ENCODE results near the gene FGF21.

FGF21 gene

DNA sequence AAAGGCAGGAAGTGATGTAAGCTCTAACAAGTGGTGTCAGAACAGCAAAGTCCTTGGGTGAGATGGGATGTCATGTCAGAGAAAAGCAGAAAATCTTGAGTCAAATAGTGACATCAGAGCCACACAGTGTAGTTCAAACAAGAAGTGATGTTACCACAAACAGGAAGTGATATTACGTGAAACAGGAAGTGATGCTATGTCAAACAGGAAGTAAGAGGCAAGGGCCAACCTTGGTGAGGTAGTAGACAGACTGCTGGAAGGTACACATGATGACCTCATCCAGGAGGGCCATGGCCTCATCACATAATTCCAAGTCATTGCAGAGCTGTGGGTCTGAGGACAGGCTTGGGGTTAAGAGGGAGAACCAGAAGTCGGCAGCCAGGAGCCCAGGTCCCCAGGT, 28.8 kb upstream of the FGF21 start:
- TF ChIP-seq, protein P1, sequence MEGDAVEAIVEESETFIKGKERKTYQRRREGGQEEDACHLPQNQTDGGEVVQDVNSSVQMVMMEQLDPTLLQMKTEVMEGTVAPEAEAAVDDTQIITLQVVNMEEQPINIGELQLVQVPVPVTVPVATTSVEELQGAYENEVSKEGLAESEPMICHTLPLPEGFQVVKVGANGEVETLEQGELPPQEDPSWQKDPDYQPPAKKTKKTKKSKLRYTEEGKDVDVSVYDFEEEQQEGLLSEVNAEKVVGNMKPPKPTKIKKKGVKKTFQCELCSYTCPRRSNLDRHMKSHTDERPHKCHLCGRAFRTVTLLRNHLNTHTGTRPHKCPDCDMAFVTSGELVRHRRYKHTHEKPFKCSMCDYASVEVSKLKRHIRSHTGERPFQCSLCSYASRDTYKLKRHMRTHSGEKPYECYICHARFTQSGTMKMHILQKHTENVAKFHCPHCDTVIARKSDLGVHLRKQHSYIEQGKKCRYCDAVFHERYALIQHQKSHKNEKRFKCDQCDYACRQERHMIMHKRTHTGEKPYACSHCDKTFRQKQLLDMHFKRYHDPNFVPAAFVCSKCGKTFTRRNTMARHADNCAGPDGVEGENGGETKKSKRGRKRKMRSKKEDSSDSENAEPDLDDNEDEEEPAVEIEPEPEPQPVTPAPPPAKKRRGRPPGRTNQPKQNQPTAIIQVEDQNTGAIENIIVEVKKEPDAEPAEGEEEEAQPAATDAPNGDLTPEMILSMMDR (IDR thresholded peaks at IDR 0.05), result no peak
- Histone ChIP-seq H3K27ac (no peak overlapping the region), H3K36me3 (peaks cover 0 to 5% (median 0%) of the 10 kb centered on the region in 3 donors), H3K9me3 (no peaks in the 10 kb centered on the region), H3K4me1 (peaks cover 0 to 9% (median 4%) of the 10 kb centered on the region in 4 donors), H3K4me3 (no peak overlapping the region), H3K27me3 (peaks cover 0 to 7% of the 10 kb centered on the region in 2 donors)
- intact Hi-C loops (cut with DNase I; ENCODE audit: low total_unique reads), result no loop called here
- DNase-seq, result no peak

- TF ChIP-seq, protein P1 (IDR thresholded peaks at IDR 0.05), result no peak
- H3K27ac ChIP-seq, result no peak overlapping the region
Measured at GRCh38 chr19:48728911-48729664, 26.2 kb upstream of the FGF21 start.

DNA sequence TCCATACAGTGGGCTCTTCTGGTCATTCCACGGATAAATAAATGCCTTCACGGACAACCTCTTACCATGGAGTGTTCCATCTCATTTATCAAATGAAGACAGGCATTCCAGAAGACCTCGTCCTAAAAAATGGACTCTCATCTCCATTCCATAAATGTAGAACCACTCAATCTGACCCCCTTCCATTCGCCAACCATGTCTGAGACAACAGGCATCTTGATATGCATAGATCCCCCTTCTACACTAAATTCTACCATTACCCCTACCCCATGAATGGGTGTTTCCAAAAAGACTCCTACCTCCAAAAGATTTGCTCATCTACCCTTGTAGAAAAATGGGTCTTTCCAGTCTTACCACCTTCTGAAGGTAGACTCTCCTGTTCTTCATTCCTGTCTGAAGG, 23.9 kb upstream of the FGF21 start:
- TF ChIP-seq, protein P1 (IDR thresholded peaks at IDR 0.05), result no peak
- no peak overlapping the region for H3K27ac ChIP-seq
- H3K9me3 ChIP-seq, result no peaks in the 10 kb centered on the region
- peaks cover 0 to 22% of the 10 kb centered on the region in 2 donors for H3K27me3 ChIP-seq
- H3K36me3 ChIP-seq, result peaks cover 0 to 4% (median 0%) of the 10 kb centered on the region in 3 donors
- H3K4me1 ChIP-seq, result no peaks in the 10 kb centered on the region
- intact Hi-C loops (cut with DNase I; ENCODE audit: low total_unique reads), result no loop called here
- DNase-seq, result no peak
- H3K4me3 ChIP-seq, result no peak overlapping the region

More at GRCh38 chr19:48728911-48729664, 26.2 kb upstream of the FGF21 start:
- Histone ChIP-seq H3K4me3 (peak overlapping the region in 1 of 2 donors; percentile 16), H3K9me3 (no peaks in the 10 kb centered on the region), H3K27me3 (peaks cover 0 to 10% of the 10 kb centered on the region in 2 donors), H3K4me1 (peaks cover 0 to 9% (median 4%) of the 10 kb centered on the region in 4 donors), H3K36me3 (peaks cover 0 to 5% (median 0%) of the 10 kb centered on the region in 3 donors)
- no peak for DNase-seq
- intact Hi-C loops (cut with DNase I; ENCODE audit: low total_unique reads), result no loop called here

DNA sequence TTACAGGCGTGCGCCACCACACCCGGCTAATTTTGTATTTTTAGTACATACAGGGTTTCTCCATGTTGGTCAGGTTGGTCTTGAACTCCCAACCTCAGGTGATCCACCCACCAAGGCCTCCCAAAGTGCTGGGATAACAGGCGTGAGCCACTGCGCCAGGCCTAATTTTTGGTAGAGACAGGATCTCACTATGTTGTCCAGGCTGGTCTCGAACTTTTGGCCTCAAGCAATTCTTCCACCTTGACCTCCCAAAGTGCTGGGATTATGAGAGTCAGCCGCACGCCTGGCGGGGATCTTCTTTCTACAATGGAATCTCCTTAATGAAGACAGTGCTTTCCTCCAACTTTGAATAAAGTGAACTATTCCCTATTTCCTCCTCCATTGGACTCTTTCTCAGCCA, 20.7 kb upstream of the FGF21 start:
- peaks cover 0 to 15% (median 12%) of the 10 kb centered on the region in 4 donors for H3K4me1 ChIP-seq
- TF ChIP-seq, protein P1 (IDR thresholded peaks at IDR 0.05), result no peak
- H3K36me3 ChIP-seq, result no peaks in the 10 kb centered on the region
- no peak overlapping the region for H3K27ac ChIP-seq
- H3K9me3 ChIP-seq, result no peaks in the 10 kb centered on the region
- no peak overlapping the region for H3K4me3 ChIP-seq
- peaks cover 0 to 21% of the 10 kb centered on the region in 2 donors for H3K27me3 ChIP-seq
- DNase-seq, result no peak
- intact Hi-C loops (cut with DNase I; ENCODE audit: low total_unique reads), result no loop called here

- Histone ChIP-seq H3K9me3 (no peaks in the 10 kb centered on the region), H3K27me3 (peaks cover 0 to 20% of the 10 kb centered on the region in 2 donors), H3K36me3 (no peaks in the 10 kb centered on the region), H3K27ac (no peak overlapping the region), H3K4me1 (peaks cover 0 to 20% (median 14%) of the 10 kb centered on the region in 4 donors), H3K4me3 (no peak overlapping the region)
- TF ChIP-seq, protein P1 (IDR thresholded peaks at IDR 0.05), result no peak
- intact Hi-C loops (cut with DNase I; ENCODE audit: low total_unique reads), result no loop called here
- DNase-seq, result no peak
Measured at GRCh38 chr19:48735031-48735615, 20.2 kb upstream of the FGF21 start.

Measured in tibial artery (tissue), 4 donors.